Heart right ventricle (tissue), 16 donors: Measurements from ENCODE around the gene ADAMTSL3. TPM values are rescaled to one million over a fixed set of nuclear protein-coding genes. Genes with fewer than 3 reads are reported as not detected.

Experiments used
- ATAC-seq, 8 donors: fragments of 200-7000 bp; cut with Tn5 transposase; one replicate each; pipeline ENCODE4 v1.9.1; 2020; ENCODE audit warnings: mild to moderate bottlenecking in 8 of 8, moderate library complexity in 8 of 8, moderate number of reproducible peaks in 1 of 8
- DNase-seq, 2 donors: peaks; one replicate each; pipeline ENCODE4 v3.0.0-alpha.2; 2020
- H3K27ac ChIP-seq, 10 donors: fragments of 200-600 bp; sonication (generic) in 2 of 10; one replicate each; pipeline versions ENCODE4 v1.5.0 to v1.8.0; 2020 to 2022; ENCODE audit warnings: mild to moderate bottlenecking in 3 of 10
- H3K27me3 ChIP-seq, 7 donors: fragments of 200-600 bp; one replicate each; pipeline ENCODE4 v1.8.0; 2021 to 2022; ENCODE audit warnings: mild to moderate bottlenecking in 2 of 7
- H3K36me3 ChIP-seq, 9 donors: fragments of 200-600 bp; sonication (generic) in 1 of 9; one replicate each; pipeline versions ENCODE4 v1.5.0 to v1.8.0; 2020 to 2022; ENCODE audit warnings: mild to moderate bottlenecking in 2 of 9
- H3K4me1 ChIP-seq, 9 donors: fragments of 200-600 bp; sonication (generic) in 1 of 9; one replicate each; pipeline versions ENCODE4 v1.5.0 to v1.8.0; 2020 to 2022; ENCODE audit warnings: mild to moderate bottlenecking in 4 of 9
- H3K4me3 ChIP-seq, 10 donors: fragments of 200-600 bp; sonication (generic) in 2 of 10; one replicate each; pipeline versions ENCODE4 v1.5.0 to v1.8.0; 2020 to 2022; ENCODE audit warnings: mild to moderate bottlenecking in 7 of 10, moderate library complexity in 2 of 10
- H3K9me3 ChIP-seq, 11 donors: fragments of 200-600 bp in 10 of 11; sonication (generic) in 2 of 11; one replicate each; pipeline versions ENCODE4 v1.5.0 to v1.8.0; 2013 to 2022; ENCODE audit warnings: mild to moderate bottlenecking in 2 of 11, control low read depth in 1 of 11, moderate library complexity in 1 of 11
- CTCF ChIP-seq, 9 donors: fragments of 200-600 bp; sonication (generic) in 2 of 9; IDR thresholded peaks; one replicate each; pipeline versions ENCODE4 v1.5.0 to v1.8.0; 2021 to 2022; ENCODE audit warnings: antibody characterized with exemption in 9 of 9, mild to moderate bottlenecking in 5 of 9, moderate library complexity in 1 of 9
- WGBS, 2 donors: extraction: QIAGEN DNeasy Blood & Tissue Kit; methylation state at CpG; one replicate each; pipeline ENCODE4 v1.1.7; 2013; ENCODE audit warnings: inconsistent platforms in 1 of 2; 5-methylcytosine and 5-hydroxymethylcytosine counted together
- intact Hi-C, 10 donors: fragments of 100-400 bp; cut with DNase I; formaldehyde crosslinking; loops; one replicate each; pipeline versions ENCODE4 v1.11.1 to v1.14.2; 2022
- polyA plus RNA-seq, 2 donors: library from polyadenylated mRNA; stranded (reverse); fragments of 200-250 nt; gene quantifications; one replicate each; pipeline ENCODE4 v1.2.3, GENCODE V29; 2013
- total RNA-seq, 10 donors: library from RNA; stranded (reverse); fragmentation: NEBNext Ultra II Directional in 3 of 10; extraction: Animal tissue kit (Norgen Biotek cat#: 25700) in 3 of 10; gene quantifications; one replicate each; pipeline versions ENCODE4 v1.2.1 to v1.2.4, GENCODE V29; 2021 to 2023
- donor health status: Arrhythmogenic right ventricular cardiomyopathy.
- donor health status: ischemic (EF 13 %, LVEDD 7.1; RV severe dilation, severe dysfunction).
- donor health status: healthy with polysubstance abuse.
- donor health status: DM: no; HTN: yes; CAD: no.
- donor health status: DM: no; HTN: no; CAD: no.
- donor health status: ischemic (EF 25% LVEDD 6.9; RV normal size, moderate dysfunction).
- donor health status: ischemic (EF 25% LVEDD 5.7; RV mildly dilated, moderate dysfunction).
- donor health status: healthy.
- donor health status: DM: yes; HTN: yes; CAD: no.
- donor health status: Ischemic cardiomyopathy.
- donor health status: ischemic (EF 35%, LVEDD 5.7; RV mildly dilated, moderate dysfunction).
- donor health status: nonischemic (EF 11% LVEDD 7.7; RV severe dilation, severe dysfunction).
- donor health status: DM: yes; HTN: yes; CAD: no.
- donor health status: PGD.
- donor health status: ischemic (EF 29% LVEDD 5.4; RV normal size, mild dysfunction).
- donor health status: nonischemic (EF 23%, LVEDD 6.1; RV moderate dilation, normal function).

Gene ADAMTSL3
- total and polyA plus RNA-seq, 12 donors = 1.6 to 15.4 (median 11.0) TPM

- whole genome bisulfite sequencing, 2 donors = 75 to 79% methylated on average over 1 of the region's 1 CpG
- peaks cover 0 to 1% (median 0%) of the 10 kb centered on the region in 11 donors for H3K9me3 ChIP-seq
- H3K27me3 ChIP-seq = no peaks in the 10 kb centered on the region
- no peak for TF ChIP-seq CTCF (IDR thresholded peaks at IDR 0.05)
- intact Hi-C loops = loop anchor here in 1 of 10 donors (10.0 kb wide), 1 partner anchor 74 kb away; no protein-coding TSS in a partner anchor
- H3K36me3 ChIP-seq = peaks cover 0 to 46% (median 0%) of the 10 kb centered on the region in 9 donors
- H3K4me3 ChIP-seq = no peak overlapping the region
- H3K4me1 ChIP-seq = peaks cover 0 to 15% (median 0%) of the 10 kb centered on the region in 9 donors
- H3K27ac ChIP-seq = no peak overlapping the region
- ATAC-seq (no peak), DNase-seq (no peak)
These were observed 274.4 kb downstream of the ADAMTSL3 start for GRCh38 chr15:83928392-83928734.

GRCh38 chr15:83928878-83929418 lies 275.0 kb downstream of the ADAMTSL3 start:
- peaks cover 0 to 15% (median 0%) of the 10 kb centered on the region in 9 donors for H3K4me1 ChIP-seq
- no peak overlapping the region for H3K27ac ChIP-seq
- H3K9me3 ChIP-seq = peaks cover 0 to 7% (median 0%) of the 10 kb centered on the region in 11 donors
- intact Hi-C loops = loop anchor here in 1 of 10 donors (10.0 kb wide), 1 partner anchor 74 kb away; no protein-coding TSS in a partner anchor
- DNase-seq (no peak), ATAC-seq (no peak)
- no peak for TF ChIP-seq CTCF (IDR thresholded peaks at IDR 0.05)
- WGBS, 2 donors = 80 to 83% methylated on average over 5 of the region's 5 CpGs
- H3K36me3 ChIP-seq = peaks cover 0 to 41% (median 0%) of the 10 kb centered on the region in 9 donors
- H3K27me3 ChIP-seq = no peaks in the 10 kb centered on the region
- H3K4me3 ChIP-seq = no peak overlapping the region

GRCh38 chr15:83929619-83930018 lies 275.7 kb downstream of the ADAMTSL3 start:
- DNase-seq (no peak), ATAC-seq (no peak)
- intact Hi-C loops = loop anchor here in 2 of 10 donors (10.0 kb wide), 2 partner anchors 75 kb away; no protein-coding TSS in a partner anchor
- Histone ChIP-seq H3K4me1 (peaks cover 0 to 15% (median 0%) of the 10 kb centered on the region in 9 donors), H3K27ac (no peak overlapping the region), H3K36me3 (peaks cover 0 to 34% (median 0%) of the 10 kb centered on the region in 9 donors), H3K9me3 (peaks cover 0 to 13% (median 0%) of the 10 kb centered on the region in 11 donors), H3K4me3 (no peak overlapping the region), H3K27me3 (no peaks in the 10 kb centered on the region)
- TF ChIP-seq CTCF (IDR thresholded peaks at IDR 0.05) = no peak
- 90 to 95% methylated on average over 1 of the region's 1 CpG for WGBS, 2 donors

- ATAC-seq (peak in 5 of 8 donors; percentile 55 to 78 (median 67)), DNase-seq (no peak)
- intact Hi-C loops = loop anchor here in 1 of 10 donors (10.0 kb wide), 1 partner anchor 74 kb away; no protein-coding TSS in a partner anchor
- H3K9me3 ChIP-seq = peaks cover 0 to 15% (median 0%) of the 10 kb centered on the region in 11 donors
- peaks cover 0 to 15% (median 0%) of the 10 kb centered on the region in 9 donors for H3K4me1 ChIP-seq
- H3K27ac ChIP-seq = no peak overlapping the region
- H3K4me3 ChIP-seq = no peak overlapping the region
- TF ChIP-seq CTCF (IDR thresholded peaks at IDR 0.05) = no peak
- no peaks in the 10 kb centered on the region for H3K27me3 ChIP-seq
- peaks cover 0 to 25% (median 0%) of the 10 kb centered on the region in 9 donors for H3K36me3 ChIP-seq
These were observed 276.7 kb downstream of the ADAMTSL3 start for GRCh38 chr15:83930392-83931212.
